ENCODE data around the gene DYNC1I1. TPM values are rescaled to one million over a fixed set of nuclear protein-coding genes. Genes with fewer than 3 reads are reported as not detected.

DYNC1I1 gene
- total and polyA plus RNA-seq, 4 donors = 0.28 to 0.67 (median 0.39) TPM

DNA sequence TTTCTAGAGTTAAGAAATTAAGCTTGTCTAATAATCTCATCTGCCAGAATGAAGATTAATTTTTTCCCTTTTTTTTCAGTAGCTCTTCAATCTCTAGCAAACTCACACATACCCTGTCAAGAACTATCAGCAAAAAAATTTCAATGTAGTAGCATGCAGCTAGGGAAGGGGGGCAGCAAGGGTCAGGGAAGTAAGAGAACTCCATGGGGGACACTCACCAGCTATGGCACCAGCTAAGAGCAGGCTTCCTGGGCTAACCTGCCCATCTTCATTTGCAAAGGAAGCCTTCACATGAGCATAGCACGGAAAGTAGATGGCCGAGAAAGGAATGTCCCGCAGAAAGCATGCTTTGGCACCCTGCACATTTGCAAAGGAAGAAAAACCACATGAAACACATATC is 359.2 kb downstream of the DYNC1I1 start (continued):
- TF ChIP-seq GABPA (IDR thresholded peaks at IDR 0.05 in 1 of 2, conservative IDR thresholded peaks at IDR 0.05 in 1 of 2) = no peak
- TF ChIP-seq HNF4A (conservative IDR thresholded peaks at IDR 0.05) = no peak
- TF ChIP-seq RAD21 (IDR thresholded peaks at IDR 0.05) = no peak

GRCh38 chr7:96135241-96135640 is 362.9 kb downstream of the DYNC1I1 start:
- no peak for TF ChIP-seq YY1 (IDR thresholded peaks at IDR 0.05)
- no peak for TF ChIP-seq JUND (IDR thresholded peaks at IDR 0.05)
- TF ChIP-seq, protein P1, sequence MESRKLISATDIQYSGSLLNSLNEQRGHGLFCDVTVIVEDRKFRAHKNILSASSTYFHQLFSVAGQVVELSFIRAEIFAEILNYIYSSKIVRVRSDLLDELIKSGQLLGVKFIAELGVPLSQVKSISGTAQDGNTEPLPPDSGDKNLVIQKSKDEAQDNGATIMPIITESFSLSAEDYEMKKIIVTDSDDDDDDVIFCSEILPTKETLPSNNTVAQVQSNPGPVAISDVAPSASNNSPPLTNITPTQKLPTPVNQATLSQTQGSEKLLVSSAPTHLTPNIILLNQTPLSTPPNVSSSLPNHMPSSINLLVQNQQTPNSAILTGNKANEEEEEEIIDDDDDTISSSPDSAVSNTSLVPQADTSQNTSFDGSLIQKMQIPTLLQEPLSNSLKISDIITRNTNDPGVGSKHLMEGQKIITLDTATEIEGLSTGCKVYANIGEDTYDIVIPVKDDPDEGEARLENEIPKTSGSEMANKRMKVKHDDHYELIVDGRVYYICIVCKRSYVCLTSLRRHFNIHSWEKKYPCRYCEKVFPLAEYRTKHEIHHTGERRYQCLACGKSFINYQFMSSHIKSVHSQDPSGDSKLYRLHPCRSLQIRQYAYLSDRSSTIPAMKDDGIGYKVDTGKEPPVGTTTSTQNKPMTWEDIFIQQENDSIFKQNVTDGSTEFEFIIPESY (IDR thresholded peaks at IDR 0.05) = no peak
- TF ChIP-seq NR2F2 (IDR thresholded peaks at IDR 0.05) = no peak
- TF ChIP-seq, protein P2, sequence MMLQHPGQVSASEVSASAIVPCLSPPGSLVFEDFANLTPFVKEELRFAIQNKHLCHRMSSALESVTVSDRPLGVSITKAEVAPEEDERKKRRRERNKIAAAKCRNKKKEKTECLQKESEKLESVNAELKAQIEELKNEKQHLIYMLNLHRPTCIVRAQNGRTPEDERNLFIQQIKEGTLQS (IDR thresholded peaks at IDR 0.05) = no peak
- TF ChIP-seq HNF4A (conservative IDR thresholded peaks at IDR 0.05) = no peak
- TF ChIP-seq FOXA2 (IDR thresholded peaks at IDR 0.05) = no peak
- TF ChIP-seq, protein P3, sequence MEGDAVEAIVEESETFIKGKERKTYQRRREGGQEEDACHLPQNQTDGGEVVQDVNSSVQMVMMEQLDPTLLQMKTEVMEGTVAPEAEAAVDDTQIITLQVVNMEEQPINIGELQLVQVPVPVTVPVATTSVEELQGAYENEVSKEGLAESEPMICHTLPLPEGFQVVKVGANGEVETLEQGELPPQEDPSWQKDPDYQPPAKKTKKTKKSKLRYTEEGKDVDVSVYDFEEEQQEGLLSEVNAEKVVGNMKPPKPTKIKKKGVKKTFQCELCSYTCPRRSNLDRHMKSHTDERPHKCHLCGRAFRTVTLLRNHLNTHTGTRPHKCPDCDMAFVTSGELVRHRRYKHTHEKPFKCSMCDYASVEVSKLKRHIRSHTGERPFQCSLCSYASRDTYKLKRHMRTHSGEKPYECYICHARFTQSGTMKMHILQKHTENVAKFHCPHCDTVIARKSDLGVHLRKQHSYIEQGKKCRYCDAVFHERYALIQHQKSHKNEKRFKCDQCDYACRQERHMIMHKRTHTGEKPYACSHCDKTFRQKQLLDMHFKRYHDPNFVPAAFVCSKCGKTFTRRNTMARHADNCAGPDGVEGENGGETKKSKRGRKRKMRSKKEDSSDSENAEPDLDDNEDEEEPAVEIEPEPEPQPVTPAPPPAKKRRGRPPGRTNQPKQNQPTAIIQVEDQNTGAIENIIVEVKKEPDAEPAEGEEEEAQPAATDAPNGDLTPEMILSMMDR (IDR thresholded peaks at IDR 0.05; ENCODE audit: low read depth, low read length, missing input control) = no peak
- TF ChIP-seq TAF1 (conservative IDR thresholded peaks at IDR 0.05) = no peak
- no peaks in the 10 kb centered on the region for H3K27me3 ChIP-seq (ENCODE audit: control insufficient read depth in 4 of 4, insufficient read depth in 4 of 4, low read length in 3 of 4)
- H3K36me3 ChIP-seq (ENCODE audit: control insufficient read depth in 4 of 4, insufficient read depth in 3 of 4, low read depth in 1 of 4, low read length in 3 of 4) = peaks cover 3 to 44% (median 29%) of the 10 kb centered on the region in 4 donors
- no peak overlapping the region for H3K27ac ChIP-seq (ENCODE audit: low read depth in 1 of 2, low read length in 2 of 2)
- DNase-seq (ENCODE audit: low spot score) = no peak
- H3K9me3 ChIP-seq (ENCODE audit: control insufficient read depth in 4 of 4, low read length in 3 of 4) = no peaks in the 10 kb centered on the region
- H3K4me3 ChIP-seq (ENCODE audit: low read depth in 1 of 3, low read length in 3 of 3) = no peak overlapping the region
- H3K9ac ChIP-seq (ENCODE audit: low read depth in 1 of 2, low read length in 2 of 2) = no peak overlapping the region
- WGBS = 98% methylated on average over 2 of the region's 2 CpGs
- no peaks in the 10 kb centered on the region for H3K4me1 ChIP-seq (ENCODE audit: control insufficient read depth in 4 of 4, insufficient read depth in 4 of 4, low read length in 3 of 4)

DNA sequence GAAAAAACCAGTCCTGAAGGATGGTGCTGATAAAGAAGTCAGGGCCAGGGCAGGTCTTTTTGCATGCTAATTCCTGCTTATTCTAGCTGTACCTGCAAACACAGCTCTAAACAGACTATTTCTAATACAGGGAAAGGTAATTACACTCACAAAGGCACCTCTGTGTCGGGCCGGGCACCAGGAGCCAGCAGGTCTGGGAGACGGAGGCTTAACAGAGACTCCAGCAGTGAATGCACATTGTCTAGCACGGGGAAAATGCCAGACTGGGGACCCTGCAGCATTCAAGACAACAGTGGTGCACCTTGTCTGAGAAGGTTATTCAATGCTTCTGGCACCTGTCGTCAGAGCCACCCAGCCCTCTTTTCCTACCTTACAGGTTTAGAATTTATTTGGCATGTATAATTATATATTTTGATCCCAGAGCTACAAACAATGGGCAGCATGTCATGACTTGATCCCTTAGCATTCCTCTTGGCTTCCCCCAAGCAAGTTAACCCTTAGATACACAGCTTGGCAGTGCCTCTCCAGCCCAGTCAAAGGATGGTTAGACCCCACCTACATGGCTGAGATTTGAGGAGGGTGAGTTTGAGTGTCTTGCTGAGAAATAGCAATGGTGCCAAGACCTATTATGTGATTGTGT is 364.4 kb downstream of the DYNC1I1 start:
- no peaks in the 10 kb centered on the region for H3K4me1 ChIP-seq (ENCODE audit: control insufficient read depth in 4 of 4, insufficient read depth in 4 of 4, low read length in 3 of 4)
- H3K9me3 ChIP-seq (ENCODE audit: control insufficient read depth in 4 of 4, low read length in 3 of 4) = no peaks in the 10 kb centered on the region
- peaks cover 3 to 39% (median 26%) of the 10 kb centered on the region in 4 donors for H3K36me3 ChIP-seq (ENCODE audit: control insufficient read depth in 4 of 4, insufficient read depth in 3 of 4, low read depth in 1 of 4, low read length in 3 of 4)
- H3K9ac ChIP-seq (ENCODE audit: low read depth in 1 of 2, low read length in 2 of 2) = no peak overlapping the region
- TF ChIP-seq RXRA (IDR thresholded peaks at IDR 0.05) (no peak), GABPA (IDR thresholded peaks at IDR 0.05 in 1 of 2, conservative IDR thresholded peaks at IDR 0.05 in 1 of 2) (no peak), TAF1 (conservative IDR thresholded peaks at IDR 0.05) (no peak), EGR1 (IDR thresholded peaks at IDR 0.05; ENCODE audit: low read depth in 2 of 2) (no peak), JUND (IDR thresholded peaks at IDR 0.05) (no peak), SP1 (IDR thresholded peaks at IDR 0.05) (no peak), HNF4A (conservative IDR thresholded peaks at IDR 0.05) (no peak), NR2F2 (IDR thresholded peaks at IDR 0.05) (no peak), FOXA1 (IDR thresholded peaks at IDR 0.05) (no peak), HNF4G (IDR thresholded peaks at IDR 0.05) (no peak), YY1 (IDR thresholded peaks at IDR 0.05) (no peak), FOXA2 (IDR thresholded peaks at IDR 0.05) (no peak)
- TF ChIP-seq, protein P3 (IDR thresholded peaks at IDR 0.05; ENCODE audit: low read depth, low read length, missing input control) = no peak
- TF ChIP-seq, protein P4, sequence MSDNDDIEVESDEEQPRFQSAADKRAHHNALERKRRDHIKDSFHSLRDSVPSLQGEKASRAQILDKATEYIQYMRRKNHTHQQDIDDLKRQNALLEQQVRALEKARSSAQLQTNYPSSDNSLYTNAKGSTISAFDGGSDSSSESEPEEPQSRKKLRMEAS (IDR thresholded peaks at IDR 0.05) = no peak
- TF ChIP-seq, protein P2 (IDR thresholded peaks at IDR 0.05) = no peak
- H3K27ac ChIP-seq (ENCODE audit: low read depth in 1 of 2, low read length in 2 of 2) = no peak overlapping the region
- WGBS = 98% methylated on average over 5 of the region's 5 CpGs
- H3K4me3 ChIP-seq (ENCODE audit: low read depth in 1 of 3, low read length in 3 of 3) = no peak overlapping the region
- no peaks in the 10 kb centered on the region for H3K27me3 ChIP-seq (ENCODE audit: control insufficient read depth in 4 of 4, insufficient read depth in 4 of 4, low read length in 3 of 4)
- no peak for DNase-seq (ENCODE audit: low spot score)
